Upper lobe of left lung (tissue), 6 donors: ENCODE results near the gene CFAP74. TPM values are rescaled to one million over a fixed set of nuclear protein-coding genes. Genes with fewer than 3 reads are reported as not detected.
A peak's percentile ranks its signal among the peaks of the same experiment; 100 is the strongest.

Experiments used
- ATAC-seq, 2 donors: fragments of 200-7000 bp; cut with Tn5 transposase; one replicate each; pipeline ENCODE4 v1.9.1; 2022; ENCODE audit warnings: mild to moderate bottlenecking in 2 of 2, moderate library complexity in 2 of 2; ENCODE audit not compliant: low FRiP score in 2 of 2
- DNase-seq, 2 donors: peaks; one replicate each; pipeline ENCODE4 v3.0.0-alpha.2; 2019 to 2020
- H3K27ac ChIP-seq, 4 donors: fragments of 200-600 bp; sonication (generic); one replicate each; pipeline ENCODE4 v1.5.1; 2016 to 2019
- H3K27me3 ChIP-seq, 4 donors: fragments of 200-600 bp; sonication (generic); one replicate each; pipeline ENCODE4 v1.5.1; 2017 to 2019
- H3K36me3 ChIP-seq, 4 donors: fragments of 200-600 bp; sonication (generic); one replicate each; pipeline ENCODE4 v1.5.1; 2016 to 2019
- H3K4me1 ChIP-seq, 4 donors: fragments of 200-600 bp; sonication (generic); one replicate each; pipeline ENCODE4 v1.5.1; 2018 to 2019
- H3K4me3 ChIP-seq, 4 donors: fragments of 200-600 bp; sonication (generic); one replicate each; pipeline ENCODE4 v1.5.1; 2017 to 2019; ENCODE audit warnings: mild to moderate bottlenecking in 2 of 4, moderate library complexity in 1 of 4
- H3K9me3 ChIP-seq, 4 donors: fragments of 200-600 bp; sonication (generic); one replicate each; pipeline ENCODE4 v1.5.1; 2018 to 2019
- EP300 ChIP-seq, 4 donors: sonication (generic); formaldehyde crosslinking; IDR thresholded peaks; one replicate each; pipeline ENCODE4 v1.5.1; 2017; ENCODE audit warnings: antibody characterized with exemption in 4 of 4, control low read depth in 2 of 4
- POLR2A ChIP-seq, 4 donors: fragments of 450-650 bp; IDR thresholded peaks; one replicate each; pipeline ENCODE4 v1.5.1; 2016 to 2017; ENCODE audit warnings: antibody characterized with exemption in 4 of 4, mild to moderate bottlenecking in 2 of 4
- POLR2AphosphoS5 ChIP-seq, 2 donors: sonication (generic); formaldehyde crosslinking; IDR thresholded peaks; one replicate each; pipeline ENCODE4 v1.5.1; 2017; ENCODE audit warnings: antibody characterized with exemption in 2 of 2
- WGBS, 2 donors: methylation state at CpG; one replicate each; pipeline ENCODE4 v1.1.5; 2017 to 2018; 5-methylcytosine and 5-hydroxymethylcytosine counted together
- total RNA-seq, 6 donors: library from RNA; depleted of rRNA in 4 of 6; stranded (reverse); fragments of >200 nt in 4 of 6; gene quantifications; one replicate each; pipeline versions ENCODE4 v1.1.0 to v1.2.1, GENCODE V29; 2016 to 2021
- TF ChIP-seq, protein P1 (sequence below), 6 experiments: fragments of 450-650 bp in 4 of 6; fragments of 200-600 bp in 2 of 6; sonication (generic) in 2 of 6; IDR thresholded peaks; one replicate each; pipeline ENCODE4 v1.5.1; 2016 to 2019; ENCODE audit warnings: antibody characterized with exemption in 6 of 6
- donor health status: DM: no; HTN: no; CAD: no; lungs with moderate emphysema.
- donor health status: DM: no; HTN: yes; CAD: no; lungs with severe emphysema.

CFAP74 gene
- total RNA-seq, 6 donors from 2014 or later = 0.14 to 19.8 (median 6.2) TPM

DNA sequence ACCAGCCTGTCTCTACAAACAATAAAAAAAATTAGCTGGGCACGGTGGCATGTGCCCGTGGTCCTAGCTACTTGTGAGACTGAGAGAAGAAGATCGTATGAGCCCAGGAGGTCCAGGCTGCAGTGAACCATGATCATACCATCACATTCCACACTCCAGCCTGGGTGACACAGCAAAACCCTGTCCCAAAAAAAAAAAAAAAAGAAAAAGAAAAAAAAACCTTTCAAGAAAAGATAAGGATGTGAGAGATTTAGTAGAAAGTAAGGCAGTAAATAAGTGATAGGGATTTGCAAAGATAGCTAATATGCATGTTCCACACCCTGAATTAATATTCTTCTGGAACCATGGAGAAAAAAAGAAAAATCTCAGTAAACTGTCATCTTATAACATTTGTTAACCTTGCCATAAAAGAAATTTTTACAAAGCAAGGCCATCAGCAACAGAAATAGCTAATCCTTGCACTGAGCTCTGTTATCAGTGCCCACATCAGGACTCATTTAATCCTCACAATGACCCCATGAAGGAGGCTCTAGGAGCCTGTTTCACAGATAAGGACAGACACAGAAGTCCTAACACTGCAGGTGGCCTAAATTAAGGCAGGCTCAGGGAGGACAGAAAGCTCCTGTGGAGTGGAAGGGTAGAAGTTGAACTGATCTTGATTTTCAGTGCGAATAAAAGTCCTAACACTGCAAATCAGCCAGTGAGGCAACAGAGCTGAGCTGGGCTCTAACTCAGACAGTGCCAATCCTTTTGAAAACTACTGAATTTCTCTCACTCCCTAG is 120.3 kb downstream of the CFAP74 start:
- Histone ChIP-seq H3K27me3 (no peaks in the 10 kb centered on the region), H3K4me3 (no peak overlapping the region), H3K36me3 (no peaks in the 10 kb centered on the region), H3K4me1 (peaks cover 66 to 80% (median 79%) of the 10 kb centered on the region in 4 donors), H3K27ac (peak overlapping the region in 1 of 4 donors; percentile 4), H3K9me3 (no peaks in the 10 kb centered on the region)
- TF ChIP-seq, protein P1, sequence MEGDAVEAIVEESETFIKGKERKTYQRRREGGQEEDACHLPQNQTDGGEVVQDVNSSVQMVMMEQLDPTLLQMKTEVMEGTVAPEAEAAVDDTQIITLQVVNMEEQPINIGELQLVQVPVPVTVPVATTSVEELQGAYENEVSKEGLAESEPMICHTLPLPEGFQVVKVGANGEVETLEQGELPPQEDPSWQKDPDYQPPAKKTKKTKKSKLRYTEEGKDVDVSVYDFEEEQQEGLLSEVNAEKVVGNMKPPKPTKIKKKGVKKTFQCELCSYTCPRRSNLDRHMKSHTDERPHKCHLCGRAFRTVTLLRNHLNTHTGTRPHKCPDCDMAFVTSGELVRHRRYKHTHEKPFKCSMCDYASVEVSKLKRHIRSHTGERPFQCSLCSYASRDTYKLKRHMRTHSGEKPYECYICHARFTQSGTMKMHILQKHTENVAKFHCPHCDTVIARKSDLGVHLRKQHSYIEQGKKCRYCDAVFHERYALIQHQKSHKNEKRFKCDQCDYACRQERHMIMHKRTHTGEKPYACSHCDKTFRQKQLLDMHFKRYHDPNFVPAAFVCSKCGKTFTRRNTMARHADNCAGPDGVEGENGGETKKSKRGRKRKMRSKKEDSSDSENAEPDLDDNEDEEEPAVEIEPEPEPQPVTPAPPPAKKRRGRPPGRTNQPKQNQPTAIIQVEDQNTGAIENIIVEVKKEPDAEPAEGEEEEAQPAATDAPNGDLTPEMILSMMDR (IDR thresholded peaks at IDR 0.05) = no peak
- TF ChIP-seq EP300 (IDR thresholded peaks at IDR 0.05) = no peak
- TF ChIP-seq POLR2A (IDR thresholded peaks at IDR 0.05) = no peak
- TF ChIP-seq POLR2AphosphoS5 (IDR thresholded peaks at IDR 0.05) = no peak
- ATAC-seq (no peak), DNase-seq (no peak)
- 50 to 52% methylated on average over 4 of the region's 4 CpGs for WGBS, 2 donors

GRCh38 chr1:1881727-1882126 is 121.9 kb downstream of the CFAP74 start:
- Histone ChIP-seq H3K27ac (no peak overlapping the region), H3K4me3 (no peak overlapping the region), H3K27me3 (no peaks in the 10 kb centered on the region), H3K4me1 (peaks cover 54 to 78% (median 72%) of the 10 kb centered on the region in 4 donors), H3K36me3 (peaks cover 0 to under 1% (median 0%) of the 10 kb centered on the region in 4 donors), H3K9me3 (no peaks in the 10 kb centered on the region)
- DNase-seq (no peak), ATAC-seq (no peak)
- WGBS, 2 donors = 79 to 82% methylated on average over 6 of the region's 6 CpGs
- TF ChIP-seq, protein P1 (IDR thresholded peaks at IDR 0.05) = no peak
- no peak for TF ChIP-seq POLR2AphosphoS5 (IDR thresholded peaks at IDR 0.05)
- no peak for TF ChIP-seq EP300 (IDR thresholded peaks at IDR 0.05)
- no peak for TF ChIP-seq POLR2A (IDR thresholded peaks at IDR 0.05)

DNA sequence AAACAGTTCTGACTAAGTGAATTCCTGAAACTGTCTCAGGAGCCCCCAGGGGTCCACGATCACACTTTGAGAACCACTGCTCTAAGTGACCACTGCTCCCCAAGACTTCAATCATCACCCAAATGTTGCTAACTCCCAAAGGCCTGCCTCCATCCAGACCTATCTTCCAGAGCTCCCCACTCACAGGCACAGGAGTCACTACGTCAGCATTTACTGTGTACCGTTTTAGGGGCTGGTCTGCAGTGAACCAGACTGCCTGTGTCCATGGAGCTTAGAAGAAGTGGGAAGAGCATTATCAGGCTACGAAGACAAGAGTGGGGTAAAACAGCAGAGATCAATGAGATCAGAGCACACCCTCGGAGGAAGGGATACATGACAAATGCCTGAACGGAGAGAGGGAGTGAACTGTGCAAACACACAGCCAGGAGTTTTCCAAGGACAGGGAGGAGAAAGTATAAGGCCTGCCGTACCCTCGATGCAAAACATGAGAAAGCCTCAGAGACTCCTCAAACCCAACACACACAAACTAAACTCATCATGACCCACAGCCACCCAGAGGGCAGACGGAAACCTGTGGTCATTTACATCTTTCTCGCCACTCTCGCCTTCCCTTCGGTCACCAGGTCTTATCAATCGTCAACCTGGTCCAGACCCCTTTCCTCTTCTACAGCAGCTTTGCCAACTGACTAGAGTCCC is 122.8 kb downstream of the CFAP74 start:
- DNase-seq (no peak), ATAC-seq (peak in 1 of 2 donors; percentile 10)
- TF ChIP-seq, protein P1 (IDR thresholded peaks at IDR 0.05) = no peak
- TF ChIP-seq POLR2A (IDR thresholded peaks at IDR 0.05) (no peak), EP300 (IDR thresholded peaks at IDR 0.05) (no peak), POLR2AphosphoS5 (IDR thresholded peaks at IDR 0.05) (no peak)
- Histone ChIP-seq H3K4me1 (peaks cover 54 to 78% (median 73%) of the 10 kb centered on the region in 4 donors), H3K36me3 (peaks cover 0 to 10% (median 3%) of the 10 kb centered on the region in 4 donors), H3K27me3 (no peaks in the 10 kb centered on the region), H3K9me3 (no peaks in the 10 kb centered on the region), H3K27ac (no peak overlapping the region), H3K4me3 (no peak overlapping the region)
- 53% methylated on average over 13 of the region's 13 CpGs for WGBS, 2 donors

DNA sequence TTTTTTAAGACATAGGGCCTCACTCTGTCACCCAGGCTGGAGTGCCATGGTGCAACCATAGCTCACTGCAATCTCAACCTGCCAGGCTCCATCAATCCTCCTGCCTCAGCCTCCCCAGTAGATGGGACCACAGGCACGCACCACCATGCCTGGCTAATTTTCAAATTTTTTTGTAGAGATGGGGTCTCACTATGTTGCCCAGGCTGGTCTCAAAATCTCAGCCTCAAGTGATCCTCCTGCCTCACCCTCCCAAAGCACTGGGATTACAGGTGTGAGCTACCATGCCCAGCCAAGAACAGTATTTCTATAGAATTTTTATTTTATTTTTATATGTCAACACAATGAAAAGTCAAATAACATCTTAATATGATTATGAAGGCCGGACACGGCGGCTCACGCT is 123.6 kb downstream of the CFAP74 start:
- no peaks in the 10 kb centered on the region for H3K9me3 ChIP-seq
- WGBS, 2 donors = 96% methylated on average over 5 of the region's 5 CpGs
- no peak for ATAC-seq
- no peak overlapping the region for H3K4me3 ChIP-seq
- H3K27ac ChIP-seq = no peak overlapping the region
- H3K27me3 ChIP-seq = no peaks in the 10 kb centered on the region
- no peak for DNase-seq
- H3K36me3 ChIP-seq = peaks cover 0 to 16% (median 3%) of the 10 kb centered on the region in 4 donors
- peaks cover 53 to 85% (median 75%) of the 10 kb centered on the region in 4 donors for H3K4me1 ChIP-seq
- TF ChIP-seq, protein P1 (IDR thresholded peaks at IDR 0.05) = no peak
- TF ChIP-seq POLR2AphosphoS5 (IDR thresholded peaks at IDR 0.05) = no peak
- no peak for TF ChIP-seq POLR2A (IDR thresholded peaks at IDR 0.05)
- TF ChIP-seq EP300 (IDR thresholded peaks at IDR 0.05) = no peak
